Measurements from ENCODE around the gene PIGT. TPM values are rescaled to one million over a fixed set of nuclear protein-coding genes. Genes with fewer than 3 reads are reported as not detected.

PIGT gene
- total and polyA plus RNA-seq, 8 donors, result 22.6 to 137 (median 58.8) TPM

DNA sequence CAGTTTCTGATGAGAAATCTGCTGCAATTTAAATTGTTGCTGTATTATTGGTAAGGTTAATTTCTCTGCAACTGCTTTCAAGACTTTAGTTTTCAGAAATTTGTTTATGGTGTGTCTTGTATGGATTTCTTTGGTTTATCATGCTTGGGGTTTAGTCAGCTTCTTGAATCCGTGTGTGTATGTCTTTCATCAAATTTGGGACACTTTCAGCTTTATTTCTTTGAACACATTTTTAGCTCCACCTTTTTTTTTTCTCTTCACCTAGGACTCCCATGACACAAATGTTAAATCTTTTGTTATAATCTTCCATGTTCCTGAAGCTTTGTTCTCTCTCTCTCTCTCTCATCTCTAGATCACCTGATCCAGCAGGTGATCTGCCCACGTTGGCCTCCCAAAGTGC lies 24.4 kb upstream of the PIGT start:
- no peak for DNase-seq
- no peak overlapping the region for H3K4me3 ChIP-seq
- no peaks in the 10 kb centered on the region for H3K27me3 ChIP-seq
- no peaks in the 10 kb centered on the region for H3K4me1 ChIP-seq
- intact Hi-C loops (cut with DNase I; ENCODE audit: low total_unique reads), result no loop called here
- TF ChIP-seq POLR2A (IDR thresholded peaks at IDR 0.05) (no peak), EP300 (IDR thresholded peaks at IDR 0.05) (no peak), POLR2AphosphoS5 (IDR thresholded peaks at IDR 0.05) (no peak)
- TF ChIP-seq, protein P1, sequence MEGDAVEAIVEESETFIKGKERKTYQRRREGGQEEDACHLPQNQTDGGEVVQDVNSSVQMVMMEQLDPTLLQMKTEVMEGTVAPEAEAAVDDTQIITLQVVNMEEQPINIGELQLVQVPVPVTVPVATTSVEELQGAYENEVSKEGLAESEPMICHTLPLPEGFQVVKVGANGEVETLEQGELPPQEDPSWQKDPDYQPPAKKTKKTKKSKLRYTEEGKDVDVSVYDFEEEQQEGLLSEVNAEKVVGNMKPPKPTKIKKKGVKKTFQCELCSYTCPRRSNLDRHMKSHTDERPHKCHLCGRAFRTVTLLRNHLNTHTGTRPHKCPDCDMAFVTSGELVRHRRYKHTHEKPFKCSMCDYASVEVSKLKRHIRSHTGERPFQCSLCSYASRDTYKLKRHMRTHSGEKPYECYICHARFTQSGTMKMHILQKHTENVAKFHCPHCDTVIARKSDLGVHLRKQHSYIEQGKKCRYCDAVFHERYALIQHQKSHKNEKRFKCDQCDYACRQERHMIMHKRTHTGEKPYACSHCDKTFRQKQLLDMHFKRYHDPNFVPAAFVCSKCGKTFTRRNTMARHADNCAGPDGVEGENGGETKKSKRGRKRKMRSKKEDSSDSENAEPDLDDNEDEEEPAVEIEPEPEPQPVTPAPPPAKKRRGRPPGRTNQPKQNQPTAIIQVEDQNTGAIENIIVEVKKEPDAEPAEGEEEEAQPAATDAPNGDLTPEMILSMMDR (IDR thresholded peaks at IDR 0.05), result no peak
- no peaks in the 10 kb centered on the region for H3K9me3 ChIP-seq
- H3K27ac ChIP-seq, result no peak overlapping the region
- peaks cover 0 to 14% (median 7%) of the 10 kb centered on the region in 4 donors for H3K36me3 ChIP-seq
- WGBS, 5 donors, result 52 to 61% (median 58%) methylated on average over 2 of the region's 2 CpGs

DNA sequence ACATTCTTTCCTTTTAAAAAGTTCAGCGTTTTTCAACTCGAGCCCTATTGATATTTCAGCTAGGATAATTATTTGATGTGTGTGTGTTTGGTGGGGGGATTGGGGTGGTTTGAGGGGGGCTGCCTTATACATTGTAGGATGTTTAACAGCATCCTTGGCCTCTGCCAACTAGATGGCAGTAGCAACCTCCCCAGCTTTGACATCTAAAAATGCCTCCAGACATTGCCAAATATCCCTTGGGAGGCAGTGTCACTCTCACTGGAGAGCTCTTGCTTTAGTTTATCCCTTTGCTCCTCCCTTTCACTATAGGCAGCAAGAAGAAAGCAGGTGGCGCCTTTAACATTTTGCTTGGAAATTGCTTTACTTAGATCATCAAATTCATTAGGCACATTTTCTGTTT lies 23.2 kb upstream of the PIGT start:
- H3K4me1 ChIP-seq, result no peaks in the 10 kb centered on the region
- no peak overlapping the region for H3K4me3 ChIP-seq
- intact Hi-C loops (cut with DNase I; ENCODE audit: low total_unique reads), result no loop called here
- H3K9me3 ChIP-seq, result no peaks in the 10 kb centered on the region
- no peak for TF ChIP-seq POLR2AphosphoS5 (IDR thresholded peaks at IDR 0.05)
- TF ChIP-seq, protein P1 (IDR thresholded peaks at IDR 0.05), result no peak
- no peak for TF ChIP-seq EP300 (IDR thresholded peaks at IDR 0.05)
- TF ChIP-seq POLR2A (IDR thresholded peaks at IDR 0.05), result no peak
- DNase-seq, result no peak
- H3K27me3 ChIP-seq, result no peaks in the 10 kb centered on the region
- H3K36me3 ChIP-seq, result peaks cover 0 to 14% (median 7%) of the 10 kb centered on the region in 4 donors
- H3K27ac ChIP-seq, result no peak overlapping the region
- WGBS, 5 donors, result 79 to 91% (median 86%) methylated on average over 3 of the region's 3 CpGs

- no peak overlapping the region for H3K4me3 ChIP-seq
- H3K4me1 ChIP-seq, result no peaks in the 10 kb centered on the region
- H3K36me3 ChIP-seq, result peaks cover 0 to 14% (median 7%) of the 10 kb centered on the region in 4 donors
- no peaks in the 10 kb centered on the region for H3K27me3 ChIP-seq
- no peak for DNase-seq
- 79 to 91% (median 81%) methylated on average over 2 to 21 of the region's 21 CpGs for WGBS, 5 donors
- TF ChIP-seq, protein P1 (IDR thresholded peaks at IDR 0.05), result no peak
- no peak for TF ChIP-seq POLR2A (IDR thresholded peaks at IDR 0.05)
- no peak for TF ChIP-seq EP300 (IDR thresholded peaks at IDR 0.05)
- TF ChIP-seq POLR2AphosphoS5 (IDR thresholded peaks at IDR 0.05), result no peak
- H3K9me3 ChIP-seq, result no peaks in the 10 kb centered on the region
- intact Hi-C loops (cut with DNase I; ENCODE audit: low total_unique reads), result no loop called here
- H3K27ac ChIP-seq, result no peak overlapping the region
Observed at GRCh38 chr20:45394221-45395113, 21.5 kb upstream of the PIGT start.

DNA sequence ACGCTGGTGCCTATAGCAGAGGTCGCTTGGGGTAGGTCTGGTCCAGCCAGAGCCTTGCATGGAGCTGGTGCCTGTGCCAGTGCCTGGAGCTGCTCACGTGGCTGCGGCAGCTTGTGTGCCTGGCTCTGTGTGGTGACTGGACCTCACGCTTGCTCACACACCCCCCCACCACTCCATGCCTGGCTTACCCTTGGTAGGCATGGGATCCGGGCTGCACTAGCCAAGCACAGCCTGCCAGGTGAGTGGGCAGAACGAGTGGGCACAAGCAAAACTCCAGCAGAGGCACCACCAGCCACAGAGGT lies 20.9 kb upstream of the PIGT start:
- 79 to 93% (median 90%) methylated on average over 5 to 7 of the region's 7 CpGs for WGBS, 5 donors
- TF ChIP-seq, protein P1 (IDR thresholded peaks at IDR 0.05), result no peak
- TF ChIP-seq POLR2A (IDR thresholded peaks at IDR 0.05), result no peak
- TF ChIP-seq POLR2AphosphoS5 (IDR thresholded peaks at IDR 0.05), result no peak
- no peak for TF ChIP-seq EP300 (IDR thresholded peaks at IDR 0.05)
- Histone ChIP-seq H3K27ac (no peak overlapping the region), H3K4me1 (no peaks in the 10 kb centered on the region), H3K27me3 (no peaks in the 10 kb centered on the region), H3K9me3 (peaks cover 0 to 4% (median 2%) of the 10 kb centered on the region in 4 donors), H3K36me3 (peaks cover 0 to 14% (median 7%) of the 10 kb centered on the region in 4 donors), H3K4me3 (no peak overlapping the region)
- intact Hi-C loops (cut with DNase I; ENCODE audit: low total_unique reads), result no loop called here
- no peak for DNase-seq

All from stomach (tissue), 9 donors.